HepG2 (cell line): ENCODE results near the gene SYCE3.

Experiments
- BRCA1 ChIP-seq: sonication (generic); formaldehyde crosslinking; IDR thresholded peaks from 2 replicates; pipeline ENCODE4 v1.4.0; 2020; ENCODE audit warnings: missing genetic modification reagents
- CCDC6 ChIP-seq: sonication (generic); formaldehyde crosslinking; IDR thresholded peaks from 2 replicates; pipeline ENCODE4 v1.8.1; 2022; ENCODE audit warnings: mild to moderate bottlenecking, missing genetic modification reagents, moderate library complexity
- FOXO4 ChIP-seq: sonication (generic); formaldehyde crosslinking; conservative IDR thresholded peaks from 2 replicates; pipeline ENCODE4 v1.8.1; 2023; ENCODE audit warnings: missing genetic modification reagents
- MTA3 ChIP-seq: sonication (generic); formaldehyde crosslinking; IDR thresholded peaks from 2 replicates; pipeline ENCODE4 v1.4.0; 2020; ENCODE audit warnings: missing genetic modification reagents
- MXD3 ChIP-seq: IDR thresholded peaks from 2 replicates; pipeline ENCODE4 v1.6.1; 2016; ENCODE audit warnings: mild to moderate bottlenecking, missing biosample characterization, missing genetic modification reagents
- SETDB1 ChIP-seq: sonication (generic); formaldehyde crosslinking; IDR thresholded peaks from 2 replicates; pipeline ENCODE4 v1.5.1; 2020; ENCODE audit warnings: missing genetic modification reagents, mild to moderate bottlenecking, borderline replicate concordance
- SMC3 ChIP-seq: IDR thresholded peaks from 2 replicates; pipeline ENCODE4 v1.6.1; 2011; ENCODE audit warnings: low read length, improper control_type of control experiment
- ZFP1 ChIP-seq: IDR thresholded peaks from 2 replicates; pipeline ENCODE4 v1.6.1; 2016

- no peak for TF ChIP-seq FOXO4 (CRISPR knock-in tag)
- no peak for TF ChIP-seq SMC3
- no peak for TF ChIP-seq MTA3 (CRISPR knock-in tag)
- no peak for TF ChIP-seq ZFP1
- no peak for TF ChIP-seq MXD3 (CRISPR knock-in tag)
- TF ChIP-seq SETDB1 (CRISPR knock-in tag) = no peak
- no peak for TF ChIP-seq BRCA1 (CRISPR knock-in tag)
- no peak for TF ChIP-seq CCDC6
These were observed 23.7 kb upstream of the SYCE3 start for GRCh38 chr22:50586416-50586815.
